UCSD-AML1 (cell line): ENCODE results near the gene KIZ.

Experiments
- DNase-seq: peaks from one replicate; lab custom pipeline; 2025; ENCODE audit not compliant: unreplicated experiment; lab: John Stamatoyannopoulos, UW

KIZ gene, protein sequence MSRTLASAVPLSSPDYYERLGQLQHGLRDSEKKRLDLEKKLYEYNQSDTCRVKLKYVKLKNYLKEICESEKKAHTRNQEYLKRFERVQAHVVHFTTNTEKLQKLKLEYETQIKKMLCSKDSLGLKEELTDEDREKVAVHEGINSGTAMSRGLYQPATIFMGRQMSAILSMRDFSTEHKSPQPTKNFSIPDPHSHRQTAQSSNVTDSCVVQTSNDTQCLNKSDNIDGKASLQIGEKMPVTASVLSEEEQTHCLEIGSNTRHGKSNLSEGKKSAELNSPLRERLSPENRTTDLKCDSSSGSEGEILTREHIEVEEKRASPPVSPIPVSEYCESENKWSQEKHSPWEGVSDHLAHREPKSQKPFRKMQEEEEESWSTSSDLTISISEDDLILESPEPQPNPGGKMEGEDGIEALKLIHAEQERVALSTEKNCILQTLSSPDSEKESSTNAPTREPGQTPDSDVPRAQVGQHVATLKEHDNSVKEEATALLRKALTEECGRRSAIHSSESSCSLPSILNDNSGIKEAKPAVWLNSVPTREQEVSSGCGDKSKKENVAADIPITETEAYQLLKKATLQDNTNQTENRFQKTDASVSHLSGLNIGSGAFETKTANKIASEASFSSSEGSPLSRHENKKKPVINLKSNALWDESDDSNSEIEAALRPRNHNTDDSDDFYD

DNA sequence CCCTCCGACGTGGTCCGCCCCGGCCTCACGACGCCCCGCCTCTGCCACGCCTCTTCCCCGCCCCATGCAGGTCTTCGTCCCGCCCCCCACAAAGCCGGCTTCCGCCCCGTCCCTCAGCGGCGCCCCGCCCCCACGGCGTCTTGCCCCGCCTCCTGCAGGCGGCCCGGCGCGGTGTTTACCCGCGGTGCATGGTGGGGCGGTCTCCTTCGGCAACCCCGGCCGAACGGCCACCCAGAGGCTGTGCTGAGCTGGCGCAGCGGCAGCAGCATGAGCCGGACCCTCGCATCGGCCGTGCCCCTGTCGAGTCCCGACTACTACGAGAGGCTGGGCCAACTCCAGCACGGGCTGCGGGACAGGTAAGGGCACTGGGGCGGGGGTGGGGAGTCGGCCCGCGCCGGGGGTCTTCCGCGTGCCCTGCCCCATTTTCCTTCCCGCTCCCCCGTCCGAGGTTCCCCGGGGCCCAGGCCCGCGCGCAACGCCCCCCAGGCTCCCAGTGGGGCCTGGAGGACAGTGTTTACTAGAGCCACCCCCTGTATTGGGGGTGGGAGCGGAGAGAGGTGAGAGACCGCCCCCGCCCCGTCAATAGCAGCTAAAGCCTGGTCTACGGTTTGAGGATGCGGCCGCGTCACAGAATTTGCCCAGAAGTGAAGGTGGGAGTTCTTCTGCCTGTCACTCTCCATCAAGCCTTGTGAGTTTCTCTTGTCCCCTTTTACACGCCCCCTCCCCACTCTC, at the start of gene KIZ:
TSS of gene KIZ (plus strand) at position 234 of the 732 bp plus-strand sequence. CDS start at position 268, 34 bp downstream.
- DNase-seq, result peak; percentile 97

DNA sequence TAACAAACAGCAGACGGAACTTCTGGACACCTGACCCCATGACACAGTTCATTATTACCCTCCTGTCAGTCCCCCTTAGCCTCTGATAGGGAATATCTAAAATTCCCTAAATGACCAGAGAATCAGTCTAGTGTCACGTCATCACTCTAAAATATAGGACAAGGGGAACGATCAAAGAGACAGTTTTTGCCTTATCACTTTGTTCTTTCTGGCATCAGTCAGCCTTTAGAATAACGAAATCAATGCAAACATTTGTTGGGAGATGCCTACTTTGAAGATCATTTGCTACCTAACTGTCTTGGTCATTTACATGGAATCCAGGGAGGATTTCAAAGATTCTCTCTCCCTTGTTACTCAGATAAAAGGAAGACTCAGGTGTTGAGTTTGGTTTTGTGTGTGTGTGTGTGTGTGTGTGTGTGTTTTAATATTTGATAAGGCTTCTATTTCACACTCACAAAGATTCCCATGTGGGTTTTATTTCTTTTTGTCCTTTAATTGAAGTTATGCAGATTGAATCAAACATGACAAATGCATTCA, 48.0 kb upstream of the KIZ start:
- DNase-seq, result no peak

DNA sequence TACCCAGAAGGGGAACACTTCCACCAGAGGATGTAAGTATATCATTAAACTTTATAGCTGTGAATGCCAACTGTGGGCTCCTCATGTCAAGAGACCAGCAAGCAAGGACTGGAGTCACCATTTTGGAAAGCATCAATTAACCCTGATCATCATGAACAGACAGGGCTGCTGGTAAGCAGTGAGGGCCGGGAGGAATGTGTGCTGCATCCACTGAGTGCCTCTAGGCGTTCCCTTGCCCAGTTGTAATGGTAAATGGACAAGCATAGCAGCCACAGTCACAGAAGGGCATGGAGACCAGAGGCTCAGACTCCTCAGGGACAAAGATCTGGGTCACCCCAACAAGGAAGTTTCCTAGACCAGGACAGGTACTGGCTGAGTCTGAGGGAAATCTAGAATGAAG, 43.3 kb upstream of the KIZ start:
- DNase-seq, result no peak

DNA sequence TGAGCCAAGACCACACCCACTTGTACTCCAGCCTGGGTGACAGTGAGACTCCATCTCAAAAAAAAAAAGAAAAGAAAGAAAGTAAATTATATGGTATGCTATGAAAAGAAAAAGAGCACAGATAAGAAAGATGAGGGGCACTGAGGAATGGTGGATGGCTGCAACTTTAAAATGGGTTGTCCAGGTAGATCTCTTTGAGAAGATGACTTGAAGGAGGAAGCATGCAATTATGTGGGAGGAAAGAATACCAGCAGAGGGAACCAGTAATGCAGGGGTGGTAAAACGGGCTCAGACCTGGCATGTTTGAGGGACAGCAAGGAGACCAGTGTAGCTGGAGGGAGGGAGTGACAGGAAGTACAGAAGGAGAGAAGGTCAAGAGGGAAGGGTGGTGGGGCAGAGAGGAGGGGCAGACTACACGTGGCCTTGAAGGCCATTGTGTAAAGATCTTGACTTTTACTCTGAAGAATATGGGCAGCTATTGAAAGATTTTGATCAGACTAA, 42.0 kb upstream of the KIZ start:
- no peak for DNase-seq

DNA sequence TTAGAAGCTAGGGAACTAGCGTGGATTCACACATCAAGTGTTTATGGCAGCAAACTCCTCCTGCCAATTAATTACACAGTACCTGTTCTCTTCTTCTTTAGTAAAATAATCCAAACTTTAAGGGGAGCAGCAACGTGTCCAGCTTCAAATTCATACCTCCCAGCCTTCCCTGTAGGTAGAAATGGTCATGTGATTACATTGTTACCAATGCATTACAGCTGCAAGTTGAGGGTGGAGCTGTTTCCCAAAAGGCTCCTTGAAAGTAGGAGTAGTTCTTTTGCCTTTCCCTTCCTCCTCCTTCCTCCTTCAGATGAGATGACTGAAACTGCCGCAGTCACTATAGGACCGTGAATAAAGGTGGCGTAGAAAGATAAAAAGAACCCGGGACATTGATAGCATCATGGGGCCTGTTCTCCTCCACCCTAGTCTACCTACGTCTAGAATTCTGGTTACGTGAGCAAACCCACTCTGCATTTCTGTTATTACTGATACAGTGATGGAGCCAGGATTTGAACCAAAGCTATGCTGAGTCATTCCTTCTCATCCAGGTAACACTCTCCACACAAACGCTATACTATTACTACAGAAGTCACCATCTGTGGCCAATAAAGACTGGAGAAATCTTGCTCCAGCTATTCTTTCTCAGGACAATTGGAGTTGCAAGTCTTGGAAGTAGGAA, 37.9 kb upstream of the KIZ start:
- no peak for DNase-seq

DNA sequence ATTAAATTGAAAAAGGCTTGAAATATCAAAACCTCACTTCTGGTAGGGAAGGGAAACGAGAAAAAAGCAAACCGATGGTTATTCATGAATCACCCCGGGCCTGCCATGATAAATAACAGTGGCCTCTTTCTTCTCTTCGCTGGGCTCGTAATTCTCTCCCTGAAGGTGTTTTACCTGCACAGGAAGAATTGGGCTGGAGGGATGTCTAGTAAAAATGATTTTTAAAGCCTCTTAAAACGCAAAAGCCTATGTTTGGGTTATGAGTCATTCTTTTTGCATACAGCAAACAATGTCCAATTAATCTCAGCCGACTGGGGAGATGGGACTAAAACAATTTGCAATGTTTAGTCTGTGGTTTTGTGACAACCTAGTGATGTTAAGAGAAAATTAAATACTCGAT, 36.5 kb upstream of the KIZ start:
- no peak for DNase-seq

DNA sequence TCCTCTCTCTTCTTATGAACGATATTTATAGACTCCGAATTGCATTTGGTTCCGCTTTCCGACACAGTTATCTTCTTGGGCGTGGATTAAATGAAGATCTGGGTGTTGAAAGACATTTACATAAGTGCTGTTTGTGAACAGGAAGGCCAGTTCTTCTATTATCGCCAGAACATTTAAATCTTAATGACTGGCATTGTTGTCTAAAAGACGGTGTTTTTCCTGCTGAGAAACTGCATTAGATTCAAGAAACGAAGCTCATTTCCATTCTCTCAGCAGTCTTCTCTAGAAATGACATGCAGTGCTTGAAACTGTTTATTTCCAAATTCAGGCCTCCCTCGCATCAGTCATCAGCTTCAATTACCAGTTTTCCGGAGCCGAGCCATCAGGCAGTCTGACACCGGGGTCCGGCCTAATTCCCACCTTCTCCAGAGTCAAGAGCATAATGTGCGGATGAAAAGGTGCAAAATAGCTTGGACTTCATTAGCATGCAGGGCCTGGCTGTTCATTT, 35.7 kb upstream of the KIZ start:
- no peak for DNase-seq

DNA sequence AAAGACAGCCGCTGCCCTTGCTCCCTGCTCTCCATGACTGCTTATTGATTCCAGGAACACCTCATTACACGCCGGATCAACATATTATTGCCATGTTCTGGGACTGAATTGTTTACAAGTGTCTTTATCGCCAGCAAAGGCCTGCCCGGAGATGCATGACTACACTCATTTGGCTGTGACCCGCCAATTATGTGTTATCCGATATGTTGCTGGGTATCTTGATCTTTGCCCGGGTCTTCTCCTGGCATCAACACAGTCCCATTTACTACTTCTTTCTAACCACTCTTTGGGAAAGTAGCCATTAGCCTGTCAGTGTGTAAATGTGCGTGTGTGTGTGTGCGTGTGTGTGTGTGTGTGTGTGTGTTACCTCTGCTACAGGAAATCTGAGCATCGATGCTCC, 35.2 kb upstream of the KIZ start:
- no peak for DNase-seq

DNA sequence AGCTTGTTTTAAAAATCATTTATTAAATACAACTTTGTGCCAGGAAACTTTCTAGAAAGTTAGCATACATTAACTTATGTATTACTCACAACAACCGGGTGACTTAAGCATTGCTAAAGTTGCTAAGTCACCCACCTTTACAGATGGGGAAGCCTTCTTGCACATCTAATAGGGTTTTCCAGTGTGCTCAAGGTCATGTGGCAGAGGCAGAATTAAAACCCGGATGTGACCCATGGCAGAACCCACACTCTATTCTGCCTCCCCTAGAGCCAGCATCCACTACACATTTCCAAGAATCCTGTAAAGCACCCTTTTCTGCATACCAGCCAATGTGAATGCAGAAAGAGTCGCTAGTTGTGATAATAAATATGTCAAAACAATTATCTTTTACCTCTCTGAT, 33.1 kb upstream of the KIZ start:
- DNase-seq, result no peak

DNA sequence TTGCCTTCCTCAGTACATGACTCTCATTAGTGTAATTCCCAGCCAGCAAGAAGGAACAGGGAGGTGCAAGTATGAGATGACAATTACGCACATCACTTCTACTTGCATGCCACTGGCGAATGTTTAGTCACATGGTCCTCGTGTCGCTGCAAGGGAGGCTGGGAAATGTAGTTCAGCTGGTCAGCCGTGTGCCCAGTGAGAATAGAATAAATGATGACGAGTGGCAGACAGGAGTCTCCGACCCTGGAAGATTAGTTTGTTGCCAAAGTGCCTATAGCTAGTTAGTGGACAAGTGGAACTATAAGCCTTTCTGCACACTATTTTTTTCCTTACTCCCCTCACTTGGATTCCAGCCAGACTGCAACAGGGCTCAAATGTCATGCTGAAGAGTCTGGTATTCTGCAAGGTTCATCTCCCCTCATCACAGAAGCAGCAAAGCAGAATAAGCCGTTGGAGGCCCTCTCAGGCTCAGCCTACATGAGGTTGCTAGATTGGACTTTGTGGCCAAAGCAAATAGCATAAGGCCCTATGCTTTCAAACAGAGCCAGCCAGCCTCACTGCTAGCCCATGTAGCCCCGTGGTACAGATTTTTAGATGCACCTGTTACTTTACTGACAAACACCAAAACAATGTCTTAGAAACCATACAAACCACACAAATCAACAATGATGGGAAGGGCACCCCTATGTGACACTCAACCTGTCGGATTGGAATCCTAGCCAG, 29.4 kb upstream of the KIZ start:
- no peak for DNase-seq

DNA sequence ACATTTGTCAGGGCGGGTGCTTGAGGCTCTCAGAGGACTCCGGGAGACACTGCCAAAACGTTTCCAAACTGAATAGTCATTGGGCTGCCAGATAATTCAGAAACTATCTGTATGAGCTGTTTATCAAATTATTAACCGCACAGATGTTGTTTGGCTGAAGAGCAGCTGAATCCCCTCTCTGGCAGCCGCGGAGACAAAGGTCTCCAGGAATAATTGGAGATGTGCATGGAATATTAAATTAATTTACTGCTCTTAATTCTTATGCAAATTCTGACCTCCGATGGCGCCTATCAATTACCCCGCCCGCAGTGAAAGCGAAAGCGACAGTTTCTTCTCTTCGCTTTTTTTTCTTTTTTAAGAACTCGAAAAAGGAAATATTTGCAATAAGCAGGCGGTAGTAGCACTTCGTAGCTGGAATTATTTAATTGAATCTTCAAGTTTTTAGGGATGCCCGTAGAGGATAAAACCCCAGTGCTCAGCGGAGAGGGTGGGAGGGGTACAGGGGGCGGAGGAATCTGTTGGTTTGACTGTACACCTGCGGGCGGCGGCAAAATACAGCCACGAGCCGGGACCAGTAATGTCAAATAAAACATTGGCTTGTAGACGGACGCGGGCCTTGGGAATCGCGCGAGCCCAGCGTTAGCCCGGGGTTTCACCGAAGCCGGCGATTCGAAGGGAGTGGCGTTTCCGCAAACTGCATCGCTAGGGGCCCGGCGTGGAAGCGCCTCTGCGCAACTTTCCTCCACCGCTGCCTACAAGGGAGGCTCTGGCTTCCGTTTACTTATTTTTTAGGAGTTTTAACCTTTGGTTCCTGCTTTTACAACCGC, 25.9 kb upstream of the KIZ start:
- peak; percentile 50 for DNase-seq

DNA sequence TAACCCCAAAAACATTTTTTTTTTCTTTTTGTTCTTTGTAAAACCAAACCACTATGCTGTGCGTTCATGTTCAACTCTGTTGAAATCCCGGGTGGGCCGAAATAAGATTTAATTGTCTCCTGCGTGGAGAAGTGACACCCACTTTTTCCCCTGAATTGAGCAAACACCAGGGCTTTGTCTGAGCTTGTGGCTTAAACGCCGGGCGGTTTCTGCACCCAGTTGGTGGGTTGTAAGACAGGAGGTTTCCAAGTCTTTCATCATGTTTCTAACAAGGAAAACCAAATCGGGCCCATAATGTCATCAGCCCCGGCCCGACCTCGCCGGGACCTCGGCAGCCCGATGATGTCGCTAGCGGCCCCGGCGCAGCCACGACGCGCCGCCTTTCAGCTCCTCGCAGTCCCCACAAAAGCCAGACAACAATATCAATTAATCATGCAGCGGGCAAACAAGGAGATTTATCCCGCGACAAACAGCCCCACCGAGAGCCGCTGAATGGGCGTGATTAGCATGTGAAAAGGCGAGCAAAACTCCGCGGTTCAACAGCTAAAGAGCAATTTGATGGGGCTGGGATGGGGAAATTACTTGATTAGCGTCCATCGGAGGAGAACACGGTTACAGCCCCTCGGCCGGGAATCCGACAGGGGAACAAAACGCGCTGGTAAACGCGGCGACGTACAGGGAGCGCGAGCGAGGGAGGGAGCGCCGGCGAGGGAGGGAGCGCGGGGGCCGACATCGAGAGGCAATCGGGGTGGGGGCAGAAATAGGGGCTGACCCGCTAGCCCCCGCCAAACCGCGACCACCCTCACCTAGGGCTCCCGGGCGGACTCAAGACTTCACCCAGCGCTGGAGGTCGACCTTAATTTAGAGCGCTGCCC, 25.1 kb upstream of the KIZ start:
- DNase-seq, result no peak

DNA sequence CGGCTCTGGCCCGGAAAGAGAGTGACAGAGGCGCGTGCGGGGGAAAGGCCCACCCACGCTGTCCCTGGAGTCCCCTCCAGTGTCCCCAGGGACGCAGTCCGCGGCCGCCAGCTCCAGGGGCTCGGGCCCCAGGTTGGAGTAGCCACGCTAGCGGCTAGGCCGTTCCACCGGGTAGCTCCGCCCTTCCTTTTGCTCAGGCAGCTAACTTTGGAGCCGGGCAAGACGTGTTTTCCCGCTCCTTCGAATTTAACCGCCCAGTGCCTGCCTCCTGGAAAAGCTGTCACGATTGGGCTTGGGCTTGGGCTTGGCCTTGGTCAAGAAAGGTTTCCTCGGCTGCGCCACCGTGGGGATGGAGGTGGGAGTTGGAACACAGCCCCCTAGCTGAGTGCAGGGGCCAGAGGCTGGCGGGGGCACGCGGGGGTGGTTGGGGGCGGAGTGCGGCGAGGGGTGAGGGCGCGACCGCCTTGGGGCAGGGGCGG, 24.4 kb upstream of the KIZ start:
- DNase-seq, result no peak

DNA sequence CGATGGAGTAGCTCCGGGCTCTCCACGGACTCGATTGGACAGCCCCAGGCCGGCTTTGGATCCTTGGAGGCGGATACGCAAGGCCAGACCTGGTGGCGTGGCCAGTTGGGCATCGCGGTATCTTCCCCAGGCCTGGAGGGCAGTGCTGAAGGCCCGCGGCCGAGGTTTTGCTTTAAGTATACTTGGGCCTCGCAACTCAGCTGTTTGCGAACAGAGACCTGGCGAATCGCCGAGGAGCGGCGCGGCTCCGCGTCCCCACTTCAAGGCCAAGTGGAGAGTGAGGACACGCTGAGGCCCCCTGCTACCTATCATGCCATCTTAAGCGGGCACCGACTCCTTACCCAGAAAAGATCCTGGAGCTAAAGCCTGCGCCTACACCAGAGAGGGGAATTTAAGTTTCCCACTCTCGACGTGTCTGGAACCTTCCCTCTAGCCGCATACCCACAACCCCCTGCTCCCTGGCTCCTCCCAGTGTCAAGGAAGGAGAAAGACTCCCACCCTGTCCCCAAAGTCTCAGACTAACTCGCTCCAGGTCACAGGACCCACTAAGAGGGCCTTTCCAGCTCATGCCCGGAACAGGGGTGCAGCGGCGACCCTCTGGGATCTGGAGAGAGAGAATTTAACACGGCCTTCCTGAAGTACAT, 23.8 kb upstream of the KIZ start:
- DNase-seq, result no peak

DNA sequence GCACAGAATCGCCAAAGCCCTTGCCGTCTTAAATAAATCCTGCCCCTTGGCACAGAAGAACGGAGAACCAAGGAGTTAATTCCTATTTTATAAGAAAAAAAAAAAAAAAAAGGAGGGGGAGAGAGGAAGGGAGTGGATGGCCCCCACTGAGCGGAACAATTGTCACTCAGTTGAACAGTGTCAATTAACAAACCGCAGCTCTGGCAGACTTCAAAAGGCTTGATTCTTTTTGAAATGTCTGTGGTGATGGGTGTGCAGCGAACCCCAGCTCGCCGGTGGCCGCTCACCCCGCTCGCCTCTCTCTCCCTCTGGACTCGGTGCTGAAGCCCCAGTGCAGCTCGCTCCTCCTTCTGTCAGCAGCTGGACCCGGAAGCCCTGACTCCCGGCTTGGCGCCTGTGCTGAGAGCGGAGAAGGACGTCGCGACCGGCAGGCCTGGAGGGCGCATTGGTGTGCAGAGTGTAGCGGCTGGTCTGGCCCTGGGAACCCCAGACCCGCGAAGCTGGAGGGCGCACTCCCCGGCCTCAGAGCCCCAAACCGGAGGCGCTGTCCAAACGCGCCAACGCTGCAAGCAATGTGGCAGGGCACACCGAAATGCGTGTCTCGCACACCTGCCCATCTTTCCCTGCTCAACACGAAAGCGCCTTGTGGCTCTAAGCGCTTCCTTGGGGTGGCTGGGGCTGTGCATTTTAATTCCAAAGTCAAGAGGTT, 23.1 kb upstream of the KIZ start:
- DNase-seq, result no peak

DNA sequence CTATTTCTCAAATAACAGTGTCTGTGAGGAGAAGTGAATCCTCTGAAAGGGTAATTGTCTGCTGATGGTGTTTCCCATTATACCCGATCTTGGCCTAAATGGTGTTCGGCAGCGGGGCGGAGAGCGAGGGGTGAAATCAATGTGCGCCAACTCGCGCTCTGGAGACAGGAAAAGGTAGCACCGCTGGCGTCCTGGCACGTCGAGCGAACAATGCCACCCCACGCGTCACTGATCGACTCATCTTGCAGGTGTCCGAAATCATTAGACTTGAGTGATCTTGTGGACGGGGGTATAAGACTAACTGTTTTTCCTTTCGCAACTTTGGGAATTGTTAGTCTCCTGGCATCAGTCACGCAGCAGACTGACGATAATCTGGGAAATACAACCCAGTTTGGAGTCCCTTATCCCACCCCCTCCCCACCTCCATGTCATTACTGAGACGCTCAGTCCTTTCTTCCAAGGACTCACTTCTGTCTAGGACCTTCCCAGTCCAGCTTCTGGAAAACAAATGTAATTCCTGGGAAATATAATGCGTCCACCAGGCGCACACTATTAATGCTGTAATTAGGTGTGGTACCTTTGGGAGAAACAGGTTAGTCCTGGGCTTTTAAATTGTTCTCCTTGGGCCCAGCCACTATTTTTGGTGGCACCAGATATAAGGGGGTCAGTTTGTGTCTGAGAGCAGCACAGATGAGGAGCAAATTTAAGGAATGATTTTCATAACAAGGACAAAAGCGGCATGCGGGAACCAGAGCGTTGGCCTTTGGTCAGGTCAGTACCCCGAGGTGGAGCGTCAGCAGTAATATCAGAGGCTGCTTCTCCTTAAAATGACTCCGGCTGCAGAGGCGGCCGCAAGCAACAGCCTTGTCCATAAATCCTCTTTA, 22.1 kb upstream of the KIZ start:
- DNase-seq, result no peak
